CD4-positive, alpha-beta T cell (primary cell): ENCODE data around the gene ADAMTS20. TPM values are rescaled to one million over a fixed set of nuclear protein-coding genes. Genes with fewer than 3 reads are reported as not detected.

Experiments used
- ATAC-seq: fragments of 200-7000 bp; cut with Tn5 transposase; one replicate; pipeline ENCODE4 v1.10.0; 2022; ENCODE audit warnings: mild to moderate bottlenecking; ENCODE audit not compliant: poor library complexity
- CTCF ChIA-PET: fragments of 350-600 bp; sonication (Branson Sonifier 250); formaldehyde crosslinking; loops from one replicate; lab custom pipeline; 2021; ENCODE audit warnings: antibody characterized with exemption, inconsistent platforms; lab: Charles Lee
- POLR2A ChIA-PET: fragments of 350-600 bp; sonication (Branson Sonifier 250); formaldehyde crosslinking; loops from one replicate; lab custom pipeline; 2021; ENCODE audit warnings: antibody characterized with exemption, inconsistent platforms; lab: Charles Lee
- DNase-seq, 14 experiments: peaks; one replicate each; pipeline ENCODE4 v3.0.0-alpha.2; 2013 to 2020; ENCODE audit warnings: mixed read lengths in 2 of 14
- H3K27ac ChIP-seq, 2 donors: one replicate each; pipeline versions ENCODE4 v1.5.1 to v1.7.0; 2013; ENCODE audit warnings: low read length in 2 of 2, low read depth in 1 of 2, mild to moderate bottlenecking in 1 of 2
- H3K27me3 ChIP-seq, 2 experiments: 1 replicate in 1 of 2; 2 replicates in 1 of 2; pipeline versions ENCODE4 v1.6.1 to v1.7.0; 2013; ENCODE audit warnings: low read length in 2 of 2, control low read depth in 1 of 2, mild to moderate bottlenecking in 1 of 2, moderate library complexity in 1 of 2; ENCODE audit not compliant: insufficient read depth in 2 of 2, control insufficient read depth in 1 of 2
- H3K36me3 ChIP-seq: one replicate; pipeline ENCODE4 v1.6.1; 2013; ENCODE audit warnings: low read length, control low read depth; ENCODE audit not compliant: insufficient read depth
- H3K4me1 ChIP-seq: one replicate; pipeline ENCODE4 v1.6.1; 2013; ENCODE audit warnings: low read length, control low read depth; ENCODE audit not compliant: insufficient read depth
- H3K4me3 ChIP-seq: one replicate; pipeline ENCODE4 v1.5.1; 2013; ENCODE audit warnings: mild to moderate bottlenecking, low read length, moderate library complexity
- H3K9me3 ChIP-seq, 2 experiments: 1 replicate in 1 of 2; 2 replicates in 1 of 2; pipeline versions ENCODE4 v1.6.1 to v1.7.0; 2013; ENCODE audit warnings: low read length in 2 of 2, mild to moderate bottlenecking in 2 of 2, control low read depth in 1 of 2, moderate library complexity in 1 of 2; ENCODE audit not compliant: control insufficient read depth in 1 of 2, insufficient read depth in 1 of 2
- H3K27ac Mint-ChIP-seq: one replicate; pipeline ENCODE4 v1.8.0; 2020; ENCODE audit warnings: mixed read lengths
- H3K27me3 Mint-ChIP-seq: one replicate; pipeline ENCODE4 v1.8.0; 2021; ENCODE audit warnings: mixed read lengths
- H3K36me3 Mint-ChIP-seq: one replicate; pipeline ENCODE4 v1.8.0; 2021; ENCODE audit warnings: low read depth, mixed read lengths
- H3K4me1 Mint-ChIP-seq: one replicate; pipeline ENCODE4 v1.8.0; 2021; ENCODE audit warnings: low read depth, mixed read lengths
- H3K4me3 Mint-ChIP-seq: one replicate; pipeline ENCODE4 v1.8.0; 2020; ENCODE audit warnings: mild to moderate bottlenecking, mixed read lengths
- H3K9me3 Mint-ChIP-seq: one replicate; pipeline ENCODE4 v1.8.0; 2020; ENCODE audit warnings: mixed read lengths
- CTCF ChIP-seq: fragments of 200-600 bp; IDR thresholded peaks from one replicate; pipeline ENCODE4 v1.8.0; 2022; ENCODE audit warnings: antibody characterized with exemption, mild to moderate bottlenecking
- intact Hi-C, 2 experiments: fragments of 100-400 bp; cut with DNase I in 1 of 2; cut with micrococcal nuclease in 1 of 2; formaldehyde crosslinking; loops; one replicate each; pipeline versions ENCODE4 v1.15.1 to v1.9.0; 2023 to 2025; cut with DNase I, micrococcal nuclease
- total RNA-seq, 174 experiments: library from RNA in 2 of 174; stranded (reverse) in 2 of 174; gene quantifications; one replicate each; pipeline ENCODE4 v1.2.3 and lab custom pipeline; 2021 to 2026

The ADAMTS20 gene
- total RNA-seq, 2 experiments from 2014 or later: not detected

GRCh38 chr12:43406801-43407200 is 145.2 kb downstream of the ADAMTS20 start:
- no peaks in the 10 kb centered on the region for H3K4me1 Mint-ChIP-seq
- DNase-seq (no peak), ATAC-seq (no peak)
- Histone ChIP-seq H3K4me3 (no peak overlapping the region), H3K27me3 (no peaks in the 10 kb centered on the region), H3K4me1 (no peaks in the 10 kb centered on the region), H3K27ac (no peak overlapping the region), H3K9me3 (no peaks in the 10 kb centered on the region), H3K36me3 (no peaks in the 10 kb centered on the region)
- H3K27ac Mint-ChIP-seq: no peak overlapping the region
- ChIA-PET POLR2A (no interaction called here), CTCF (no interaction called here)
- no peak overlapping the region for H3K4me3 Mint-ChIP-seq
- intact Hi-C loops: no loop called here
- TF ChIP-seq CTCF: no peak
- H3K27me3 Mint-ChIP-seq: no peaks in the 10 kb centered on the region
- no peaks in the 10 kb centered on the region for H3K36me3 Mint-ChIP-seq
- no peaks in the 10 kb centered on the region for H3K9me3 Mint-ChIP-seq

- intact Hi-C loops: no loop called here
- H3K4me1 Mint-ChIP-seq: no peaks in the 10 kb centered on the region
- no peaks in the 10 kb centered on the region for H3K36me3 Mint-ChIP-seq
- no peak overlapping the region for H3K4me3 Mint-ChIP-seq
- Histone ChIP-seq H3K36me3 (no peaks in the 10 kb centered on the region), H3K27ac (no peak overlapping the region), H3K4me1 (no peaks in the 10 kb centered on the region), H3K27me3 (no peaks in the 10 kb centered on the region), H3K9me3 (no peaks in the 10 kb centered on the region), H3K4me3 (no peak overlapping the region)
- ATAC-seq (no peak), DNase-seq (no peak)
- no peaks in the 10 kb centered on the region for H3K9me3 Mint-ChIP-seq
- POLR2A ChIA-PET: no interaction called here
- CTCF ChIA-PET: no interaction called here
- H3K27ac Mint-ChIP-seq: no peak overlapping the region
- no peak for TF ChIP-seq CTCF
- no peaks in the 10 kb centered on the region for H3K27me3 Mint-ChIP-seq
Measured at GRCh38 chr12:43402436-43402835, 149.6 kb downstream of the ADAMTS20 start.

- no peaks in the 10 kb centered on the region for H3K27me3 Mint-ChIP-seq
- CTCF ChIA-PET: no interaction called here
- no peak for DNase-seq
Measured at GRCh38 chr12:43401096-43401495, 150.9 kb downstream of the ADAMTS20 start.

More at GRCh38 chr12:43401096-43401495, 150.9 kb downstream of the ADAMTS20 start:
- intact Hi-C loops: no loop called here
- no peak for ATAC-seq
- no peaks in the 10 kb centered on the region for H3K36me3 ChIP-seq
- H3K27ac Mint-ChIP-seq: no peak overlapping the region
- H3K9me3 ChIP-seq: no peaks in the 10 kb centered on the region
- POLR2A ChIA-PET: no interaction called here
- H3K9me3 Mint-ChIP-seq: no peaks in the 10 kb centered on the region
- no peak for TF ChIP-seq CTCF
- H3K27ac ChIP-seq: no peak overlapping the region
- no peak overlapping the region for H3K4me3 ChIP-seq
- no peaks in the 10 kb centered on the region for H3K27me3 ChIP-seq
- no peaks in the 10 kb centered on the region for H3K4me1 ChIP-seq
- H3K4me1 Mint-ChIP-seq: no peaks in the 10 kb centered on the region
- no peaks in the 10 kb centered on the region for H3K36me3 Mint-ChIP-seq
- H3K4me3 Mint-ChIP-seq: no peak overlapping the region
